PC-3 (cell line): ENCODE results near the gene PARM1. TPM values are rescaled to one million over a fixed set of nuclear protein-coding genes. Genes with fewer than 3 reads are reported as not detected.
A peak's percentile ranks its signal among the peaks of the same experiment; 100 is the strongest.

Experiments used
- ATAC-seq: fragments of 200-7000 bp; cut with Tn5 transposase; 2 replicates; pipeline ENCODE4 v1.9.1; 2020; ENCODE audit warnings: mild to moderate bottlenecking, moderate library complexity
- BruUV-seq: library from RNA; stranded (reverse); fragments of 400-500 nt; replicated peaks from 2 replicates; lab custom pipeline; 2021; lab: Mats Ljungman, UMichigan
- CTCF ChIA-PET: fragments of 300-600 bp; sonication (Branson Sonifier 250); formaldehyde crosslinking; loops from one replicate; lab custom pipeline; 2022; ENCODE audit warnings: antibody characterized with exemption; lab: Charles Lee
- POLR2A ChIA-PET: fragments of 300-600 bp; sonication (Branson Sonifier 250); formaldehyde crosslinking; loops from one replicate; lab custom pipeline; 2022; ENCODE audit warnings: antibody characterized with exemption; ENCODE audit not compliant: unreplicated experiment; lab: Charles Lee
- DNase-seq: peaks from one replicate; pipeline ENCODE4 v3.0.0-alpha.2; 2015
- H2AFZ ChIP-seq: fragments of 300-600 bp; sonication (generic); 2 replicates; pipeline ENCODE4 v1.6.0; 2016; ENCODE audit warnings: antibody characterized with exemption, low read length
- H3F3A ChIP-seq: fragments of 300-600 bp; sonication (generic); one replicate; pipeline ENCODE4 v1.6.0; 2017; ENCODE audit warnings: antibody characterized with exemption, low read length, control low read depth, mild to moderate bottlenecking; ENCODE audit not compliant: unreplicated experiment
- H3K27ac ChIP-seq: fragments of 300-600 bp; sonication (generic); 2 replicates; pipeline ENCODE4 v1.5.1; 2016; ENCODE audit warnings: mild to moderate bottlenecking, low read length
- H3K27me3 ChIP-seq: fragments of 300-600 bp; sonication (generic); 2 replicates; pipeline ENCODE4 v1.6.1; 2016; ENCODE audit warnings: low read length, mixed read lengths
- H3K36me3 ChIP-seq: fragments of 300-600 bp; sonication (generic); 2 replicates; pipeline ENCODE4 v1.6.1; 2016; ENCODE audit warnings: low read depth, mixed run types, low read length, mixed read lengths
- H3K4me1 ChIP-seq: fragments of 300-600 bp; sonication (generic); 2 replicates; pipeline ENCODE4 v1.5.1; 2016; ENCODE audit warnings: low read length; ENCODE audit not compliant: insufficient read depth
- H3K4me2 ChIP-seq: fragments of 300-600 bp; sonication (generic); 2 replicates; pipeline ENCODE4 v1.6.0; 2016; ENCODE audit warnings: low read length
- H3K4me3 ChIP-seq: fragments of 300-600 bp; sonication (generic); 2 replicates; pipeline ENCODE4 v1.5.1; 2016; ENCODE audit warnings: mild to moderate bottlenecking, low read length, mixed read lengths
- H3K79me2 ChIP-seq: fragments of 300-600 bp; sonication (generic); 2 replicates; pipeline ENCODE4 v1.6.1; 2017; ENCODE audit warnings: low read length, mixed read lengths
- H3K9ac ChIP-seq: fragments of 300-600 bp; sonication (generic); 2 replicates; pipeline ENCODE4 v1.6.0; 2016; ENCODE audit warnings: mild to moderate bottlenecking, low read length
- H3K9me2 ChIP-seq: fragments of 300-600 bp; sonication (generic); replicated peaks from 2 replicates; pipeline ENCODE4 v1.6.1; 2016; ENCODE audit warnings: mixed run types, low read length, mixed read lengths
- H3K9me3 ChIP-seq: fragments of 300-600 bp; sonication (generic); 2 replicates; pipeline ENCODE4 v1.6.1; 2016; ENCODE audit warnings: low read length, mixed read lengths
- H4K20me1 ChIP-seq: fragments of 300-600 bp; sonication (generic); 2 replicates; pipeline ENCODE4 v1.6.1; 2016; ENCODE audit warnings: low read length, mixed read lengths
- CTCF ChIP-seq: fragments of 300-600 bp; sonication (generic); conservative IDR thresholded peaks from 2 replicates; pipeline ENCODE4 v1.5.1; 2017; ENCODE audit warnings: antibody characterized with exemption, low read depth, mild to moderate bottlenecking, low read length
- EZH2 ChIP-seq: fragments of 300-600 bp; sonication (generic); IDR thresholded peaks from one replicate; pipeline ENCODE4 v1.6.1; 2017; ENCODE audit warnings: antibody characterized with exemption, mild to moderate bottlenecking, low read length; ENCODE audit not compliant: unreplicated experiment
- EZH2phosphoT487 ChIP-seq: fragments of 300-600 bp; sonication (generic); IDR thresholded peaks from 2 replicates; pipeline ENCODE4 v1.6.1; 2018; ENCODE audit warnings: mild to moderate bottlenecking, antibody characterized with exemption, low read length, borderline replicate concordance
- intact Hi-C: fragments of 100-400 bp; cut with micrococcal nuclease; formaldehyde crosslinking; loops from 2 replicates; pipeline ENCODE4 v1.9.0; 2023
- total RNA-seq: library from RNA; depleted of rRNA; stranded (reverse); fragments of >200 nt; gene quantifications from 2 replicates; pipeline ENCODE4 v1.2.3, GENCODE V29; 2014

PARM1 gene
- total RNA-seq, 1 experiment from 2014 or later, result 2.9 TPM

GRCh38 chr4:75004755-75005668, 72.1 kb downstream of the PARM1 start:
- TF ChIP-seq EZH2 (no peak), CTCF (no peak), EZH2phosphoT487 (no peak)
- DNase-seq (peak; percentile 70), ATAC-seq (no peak)
- Histone ChIP-seq H3K9me3 (no peaks in the 10 kb centered on the region), H3K9ac (no peak overlapping the region), H3K27ac (peak overlapping the region; percentile 24; the same call in 1 of the 2 replicates), H3K79me2 (no peaks in the 10 kb centered on the region), H3K4me3 (no peak overlapping the region), H4K20me1 (no peaks in the 10 kb centered on the region), H3F3A (no peaks in the 10 kb centered on the region), H2AFZ (no peak overlapping the region), H3K4me2 (0 out of 2 replicates have a peak overlapping the region, but pooled peaks have one; percentile 20), H3K9me2 (no peaks in the 10 kb centered on the region), H3K27me3 (no peaks in the 10 kb centered on the region), H3K36me3 (no peaks in the 10 kb centered on the region), H3K4me1 (peaks cover 28% of the 10 kb centered on the region)
- ChIA-PET CTCF (no interaction called here), POLR2A (no interaction called here)
- intact Hi-C loops, result no loop called here
- BruUV-seq, result no TSS peak

- no peak for TF ChIP-seq EZH2
- TF ChIP-seq CTCF, result no peak
- no peak for TF ChIP-seq EZH2phosphoT487
These were observed 72.8 kb downstream of the PARM1 start for GRCh38 chr4:75005727-75006126.

GRCh38 chr4:75007891-75008290, 75.0 kb downstream of the PARM1 start:
- Histone ChIP-seq H2AFZ (no peak overlapping the region), H3K4me1 (peaks cover 33% of the 10 kb centered on the region), H3K4me2 (no peak overlapping the region), H3K27ac (no peak overlapping the region), H3K9me3 (no peaks in the 10 kb centered on the region), H3K4me3 (no peak overlapping the region), H3K27me3 (no peaks in the 10 kb centered on the region), H3K79me2 (no peaks in the 10 kb centered on the region), H3K9ac (no peak overlapping the region), H3K36me3 (no peaks in the 10 kb centered on the region), H4K20me1 (no peaks in the 10 kb centered on the region), H3K9me2 (no peaks in the 10 kb centered on the region), H3F3A (no peaks in the 10 kb centered on the region)
- intact Hi-C loops, result no loop called here
- ATAC-seq (no peak), DNase-seq (no peak)
- POLR2A ChIA-PET, result no interaction called here
- TF ChIP-seq CTCF, result no peak
- BruUV-seq, result no TSS peak
- CTCF ChIA-PET, result no interaction called here

More at GRCh38 chr4:75005727-75006126, 72.8 kb downstream of the PARM1 start:
- no peak overlapping the region for H3K4me2 ChIP-seq
- intact Hi-C loops, result no loop called here
- no peak for DNase-seq
- no peaks in the 10 kb centered on the region for H3F3A ChIP-seq
- H3K9me3 ChIP-seq, result no peaks in the 10 kb centered on the region
- no peaks in the 10 kb centered on the region for H3K27me3 ChIP-seq
- H3K9me2 ChIP-seq, result no peaks in the 10 kb centered on the region
- H2AFZ ChIP-seq, result no peak overlapping the region
- H3K4me1 ChIP-seq, result peaks cover 32% of the 10 kb centered on the region
- H3K9ac ChIP-seq, result no peak overlapping the region
- CTCF ChIA-PET, result no interaction called here
- POLR2A ChIA-PET, result no interaction called here
- no peak overlapping the region for H3K4me3 ChIP-seq
- BruUV-seq, result no TSS peak
- H3K79me2 ChIP-seq, result no peaks in the 10 kb centered on the region
- ATAC-seq, result no peak
- H3K36me3 ChIP-seq, result no peaks in the 10 kb centered on the region
- H4K20me1 ChIP-seq, result no peaks in the 10 kb centered on the region
- no peak overlapping the region for H3K27ac ChIP-seq
